HEK293T (cell line): Measurements from ENCODE around the gene ZNF862.

Experiments
- ELF4 ChIP-seq: fragments of 450-650 bp; IDR thresholded peaks from 2 replicates; pipeline ENCODE4 v1.6.1; 2017; ENCODE audit warnings: antibody characterized with exemption
- SP1 ChIP-seq: fragments of 450-650 bp; IDR thresholded peaks from 2 replicates; pipeline ENCODE4 v1.6.1; 2017

GRCh38 chr7:149867762-149868622 is 29.8 kb downstream of the ZNF862 start:
- TF ChIP-seq ELF4 (no peak), SP1 (no peak)
